Measurements from ENCODE around the gene RYR2.

RYR2 gene

GRCh38 chr1:237608433-237608832 is 566.4 kb downstream of the RYR2 start:
- TF ChIP-seq CTCF (IDR thresholded peaks at IDR 0.05; ENCODE audit: low read depth, low read length) = no peak
- H3K4me3 ChIP-seq (ENCODE audit: low read depth, low read length) = no peak overlapping the region

GRCh38 chr1:237610157-237610556 is 568.2 kb downstream of the RYR2 start:
- H3K4me3 ChIP-seq (ENCODE audit: low read depth, low read length) = no peak overlapping the region
- TF ChIP-seq CTCF (IDR thresholded peaks at IDR 0.05; ENCODE audit: low read depth, low read length) = no peak

DNA sequence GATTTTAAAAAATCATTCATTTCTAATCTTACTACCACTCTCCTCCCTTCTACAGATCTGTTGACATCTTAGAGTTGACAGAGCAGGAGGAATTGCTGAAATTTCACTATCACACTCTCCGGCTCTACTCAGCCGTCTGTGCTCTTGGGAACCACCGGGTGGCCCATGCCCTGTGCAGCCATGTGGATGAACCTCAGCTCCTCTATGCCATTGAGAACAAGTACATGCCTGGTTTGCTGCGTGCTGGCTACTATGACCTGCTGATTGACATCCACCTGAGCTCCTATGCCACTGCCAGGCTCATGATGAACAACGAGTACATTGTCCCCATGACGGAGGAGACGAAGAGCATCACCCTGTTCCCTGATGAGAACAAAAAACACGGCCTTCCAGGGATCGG is 572.0 kb downstream of the RYR2 start:
- no peak for TF ChIP-seq CTCF (IDR thresholded peaks at IDR 0.05; ENCODE audit: low read depth, low read length)
- H3K4me3 ChIP-seq (ENCODE audit: low read depth, low read length) = no peak overlapping the region

DNA sequence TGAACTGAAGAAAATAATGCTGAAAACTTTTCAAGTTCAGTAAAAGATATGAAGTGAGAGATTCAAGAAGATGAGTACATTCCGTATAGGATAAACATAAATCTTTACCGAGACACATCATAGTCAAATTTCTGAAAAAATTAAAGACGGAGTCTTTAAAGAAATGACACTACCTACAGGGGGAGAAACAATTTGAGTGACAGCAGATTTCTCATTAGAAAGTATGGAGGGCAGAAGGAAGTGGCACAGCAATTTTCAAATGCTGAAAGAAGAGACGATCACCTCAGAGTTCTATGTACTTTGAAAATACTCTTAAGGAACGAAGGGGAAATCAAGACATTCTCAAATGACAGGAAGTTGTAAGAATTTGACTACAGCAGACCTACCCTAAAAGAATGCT is 577.6 kb downstream of the RYR2 start:
- no peak overlapping the region for H3K4me3 ChIP-seq (ENCODE audit: low read depth, low read length)
- TF ChIP-seq CTCF (IDR thresholded peaks at IDR 0.05; ENCODE audit: low read depth, low read length) = no peak

DNA sequence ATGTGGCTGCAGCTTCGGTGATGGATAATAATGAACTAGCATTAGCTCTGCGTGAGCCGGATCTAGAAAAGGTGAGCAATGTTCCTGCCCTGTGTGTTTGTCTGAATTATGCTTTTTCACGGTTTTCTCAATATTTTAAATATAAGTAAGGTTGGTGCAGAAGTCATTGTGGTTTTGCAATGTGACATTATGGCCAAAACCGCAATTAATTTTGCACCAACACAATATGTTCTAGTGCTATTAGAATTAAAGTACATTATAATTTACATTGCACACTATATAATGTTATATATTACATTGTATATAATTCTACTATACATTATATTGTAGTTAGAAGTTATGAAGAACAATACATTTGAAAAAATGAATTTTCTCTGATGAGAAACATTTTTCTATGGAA is 592.9 kb downstream of the RYR2 start:
- no peak for TF ChIP-seq CTCF (IDR thresholded peaks at IDR 0.05; ENCODE audit: low read depth, low read length)
- H3K4me3 ChIP-seq (ENCODE audit: low read depth, low read length) = no peak overlapping the region

DNA sequence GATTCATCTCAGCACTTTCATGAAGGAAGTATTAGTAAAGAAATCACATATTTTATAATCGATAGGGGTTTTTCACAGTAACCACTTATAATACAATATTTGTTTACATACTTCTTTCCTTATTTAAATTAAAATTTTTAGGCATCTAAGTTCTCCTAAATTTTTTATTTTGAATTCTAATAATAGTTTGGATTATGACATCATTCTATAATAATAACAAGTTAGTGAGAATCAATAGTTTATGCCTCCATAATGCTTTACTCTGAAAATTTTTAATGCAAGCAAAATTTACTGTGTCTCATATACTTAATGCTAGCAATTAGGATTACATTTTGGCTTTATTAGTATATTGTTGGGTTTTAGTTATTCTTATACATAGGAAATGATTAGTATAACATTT is 596.6 kb downstream of the RYR2 start:
- no peak for TF ChIP-seq CTCF (IDR thresholded peaks at IDR 0.05; ENCODE audit: low read depth, low read length)
- no peak overlapping the region for H3K4me3 ChIP-seq (ENCODE audit: low read depth, low read length)

DNA sequence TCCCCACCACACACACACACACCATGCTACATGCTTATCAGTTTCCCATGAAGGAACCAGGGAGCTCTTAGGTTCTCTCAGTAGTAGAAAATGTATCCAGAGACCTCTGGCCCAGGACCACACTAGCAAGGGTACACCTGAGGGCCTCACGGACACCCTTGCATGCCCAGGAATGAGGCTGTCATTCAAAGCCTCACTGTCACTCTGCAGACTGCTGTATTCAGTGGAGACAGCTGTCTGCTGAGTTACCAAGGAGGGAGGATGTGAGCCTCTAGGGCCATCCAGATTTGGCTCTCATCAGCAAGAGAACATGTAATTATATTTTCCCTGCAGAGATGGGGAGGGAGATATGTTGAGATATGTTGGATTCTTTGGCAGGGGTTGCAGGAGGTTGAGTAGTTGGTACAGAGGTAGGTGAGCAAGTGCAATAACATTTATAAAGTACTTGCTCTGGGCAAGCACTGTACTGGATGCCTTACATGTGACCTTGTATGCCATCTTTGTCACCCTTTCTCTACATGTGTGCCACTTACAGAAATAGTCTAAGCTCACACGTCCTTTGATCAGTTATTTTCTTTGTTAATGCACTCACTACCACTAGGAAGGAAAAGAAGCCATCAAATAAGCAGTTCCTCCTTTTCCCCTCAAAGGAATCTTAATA is 598.2 kb downstream of the RYR2 start:
- no peak for TF ChIP-seq CTCF (IDR thresholded peaks at IDR 0.05; ENCODE audit: low read depth, low read length)
- H3K4me3 ChIP-seq (ENCODE audit: low read depth, low read length) = no peak overlapping the region
